ENCODE measurements around the gene DHCR7.

- TF ChIP-seq CTCF (IDR thresholded peaks at IDR 0.05): no peak
- TF ChIP-seq POLR2A (IDR thresholded peaks at IDR 0.05): no peak
These were observed 61.0 kb downstream of the DHCR7 start for GRCh38 chr11:71387200-71387599.
